ENCODE data around the gene BCL2. TPM values are rescaled to one million over a fixed set of nuclear protein-coding genes. Genes with fewer than 3 reads are reported as not detected.

Gene BCL2
- total and polyA plus RNA-seq, 9 donors, result 13.7 to 43.9 (median 35.7) TPM

DNA sequence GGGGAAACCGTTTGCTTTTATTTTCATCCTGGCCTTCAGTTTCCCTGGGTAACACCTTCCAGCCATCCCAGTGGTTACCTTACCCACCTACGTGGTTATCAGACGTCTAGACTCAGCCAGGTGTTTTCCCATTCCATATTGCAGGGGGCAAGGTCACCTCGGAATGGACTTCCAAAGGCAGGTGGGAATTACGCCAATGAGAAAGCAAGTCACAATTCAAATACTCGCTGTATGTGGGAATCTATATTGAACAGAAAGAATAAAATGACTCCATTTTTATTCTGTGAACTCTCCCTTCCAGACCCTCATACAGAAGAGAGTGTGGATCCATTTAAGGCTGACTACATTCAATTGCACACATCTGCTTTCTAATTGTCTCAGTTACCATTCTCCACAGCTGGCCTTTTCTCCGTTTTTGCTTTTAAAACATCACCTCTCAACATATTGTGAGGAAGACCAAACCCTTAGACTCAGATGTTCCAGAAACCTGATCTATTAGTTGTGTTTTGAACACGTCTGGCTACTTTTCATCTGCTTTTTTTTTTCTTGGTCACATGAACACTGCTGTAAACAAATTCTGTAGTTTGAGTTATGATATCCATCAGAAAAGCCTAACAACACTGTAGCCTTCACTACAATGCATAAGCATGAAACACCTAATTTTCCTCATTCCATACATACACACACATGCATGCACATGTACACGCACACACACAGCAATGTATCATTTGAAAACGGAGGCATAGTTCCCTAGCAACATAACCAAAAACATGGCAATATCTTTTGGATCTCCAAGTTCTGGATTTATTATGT lies 59.8 kb downstream of the BCL2 start:
- Histone ChIP-seq H3K4me3 (no peak overlapping the region), H3K4me1 (ENCODE audit: insufficient read depth) (peaks cover 10% of the 10 kb centered on the region), H3K36me3 (no peaks in the 10 kb centered on the region), H3K27me3 (no peaks in the 10 kb centered on the region), H3K9me3 (no peaks in the 10 kb centered on the region), H3K27ac (no peak overlapping the region)
- 77 to 84% (median 84%) methylated on average over 10 of the region's 10 CpGs for WGBS, 3 donors
- TF ChIP-seq POLR2A (IDR thresholded peaks at IDR 0.05) (no peak), EP300 (IDR thresholded peaks at IDR 0.05) (no peak)
- TF ChIP-seq, protein P1, sequence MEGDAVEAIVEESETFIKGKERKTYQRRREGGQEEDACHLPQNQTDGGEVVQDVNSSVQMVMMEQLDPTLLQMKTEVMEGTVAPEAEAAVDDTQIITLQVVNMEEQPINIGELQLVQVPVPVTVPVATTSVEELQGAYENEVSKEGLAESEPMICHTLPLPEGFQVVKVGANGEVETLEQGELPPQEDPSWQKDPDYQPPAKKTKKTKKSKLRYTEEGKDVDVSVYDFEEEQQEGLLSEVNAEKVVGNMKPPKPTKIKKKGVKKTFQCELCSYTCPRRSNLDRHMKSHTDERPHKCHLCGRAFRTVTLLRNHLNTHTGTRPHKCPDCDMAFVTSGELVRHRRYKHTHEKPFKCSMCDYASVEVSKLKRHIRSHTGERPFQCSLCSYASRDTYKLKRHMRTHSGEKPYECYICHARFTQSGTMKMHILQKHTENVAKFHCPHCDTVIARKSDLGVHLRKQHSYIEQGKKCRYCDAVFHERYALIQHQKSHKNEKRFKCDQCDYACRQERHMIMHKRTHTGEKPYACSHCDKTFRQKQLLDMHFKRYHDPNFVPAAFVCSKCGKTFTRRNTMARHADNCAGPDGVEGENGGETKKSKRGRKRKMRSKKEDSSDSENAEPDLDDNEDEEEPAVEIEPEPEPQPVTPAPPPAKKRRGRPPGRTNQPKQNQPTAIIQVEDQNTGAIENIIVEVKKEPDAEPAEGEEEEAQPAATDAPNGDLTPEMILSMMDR (IDR thresholded peaks at IDR 0.05), result no peak
- DNase-seq, result no peak
- intact Hi-C loops (cut with DNase I), result loop anchor here in 2 of 4 donors (10.0 kb wide), 1 partner anchor 55 kb away; the partner anchor contains the start of gene BCL2 (in 2 of the 2)

DNA sequence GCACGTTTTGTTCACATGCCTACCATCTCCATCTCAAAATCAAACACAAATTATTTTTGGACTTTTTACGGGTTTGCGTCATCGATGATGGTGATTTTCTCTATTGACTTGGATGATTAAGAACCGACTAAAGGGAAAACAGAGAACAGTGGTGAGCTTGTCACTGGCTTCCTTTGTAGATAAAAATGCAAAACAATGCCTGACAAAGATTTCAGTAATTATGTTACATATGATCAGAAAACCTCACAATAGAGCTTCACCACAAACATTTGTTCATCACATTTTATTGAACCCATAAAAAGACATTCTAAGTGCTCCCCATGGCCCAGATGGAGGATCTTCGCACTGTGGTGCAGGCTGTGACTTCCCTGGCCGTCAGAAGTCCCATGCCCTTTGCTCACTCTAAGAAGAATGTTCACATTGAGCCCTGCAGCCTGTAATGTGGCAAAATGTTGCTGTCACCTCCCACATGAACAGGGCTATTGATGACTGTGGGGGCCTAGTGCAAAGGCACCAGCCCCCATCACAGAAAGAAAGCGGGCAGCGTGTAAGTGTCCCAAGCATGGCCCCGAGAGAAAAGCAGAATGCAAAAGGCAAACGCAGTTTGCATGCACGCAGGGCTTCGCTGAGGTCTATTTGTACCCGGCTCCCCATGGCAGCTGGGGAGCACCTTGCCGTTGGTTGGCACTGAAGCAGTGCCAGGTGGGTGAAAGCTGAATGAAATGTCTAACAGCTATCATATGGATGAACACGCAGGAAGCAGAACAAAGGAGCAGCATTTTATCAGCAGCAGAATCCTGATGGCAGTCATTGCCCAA lies 60.6 kb downstream of the BCL2 start:
- DNase-seq, result no peak
- H3K27me3 ChIP-seq, result no peaks in the 10 kb centered on the region
- TF ChIP-seq, protein P1 (IDR thresholded peaks at IDR 0.05), result no peak
- TF ChIP-seq EP300 (IDR thresholded peaks at IDR 0.05) (no peak), POLR2A (IDR thresholded peaks at IDR 0.05) (no peak)
- no peak overlapping the region for H3K27ac ChIP-seq
- WGBS, 3 donors, result 92 to 95% (median 94%) methylated on average over 16 of the region's 16 CpGs
- H3K4me1 ChIP-seq (ENCODE audit: insufficient read depth), result peaks cover 12% of the 10 kb centered on the region
- no peaks in the 10 kb centered on the region for H3K9me3 ChIP-seq
- H3K36me3 ChIP-seq, result no peaks in the 10 kb centered on the region
- no peak overlapping the region for H3K4me3 ChIP-seq
- intact Hi-C loops (cut with DNase I), result no loop called here

DNA sequence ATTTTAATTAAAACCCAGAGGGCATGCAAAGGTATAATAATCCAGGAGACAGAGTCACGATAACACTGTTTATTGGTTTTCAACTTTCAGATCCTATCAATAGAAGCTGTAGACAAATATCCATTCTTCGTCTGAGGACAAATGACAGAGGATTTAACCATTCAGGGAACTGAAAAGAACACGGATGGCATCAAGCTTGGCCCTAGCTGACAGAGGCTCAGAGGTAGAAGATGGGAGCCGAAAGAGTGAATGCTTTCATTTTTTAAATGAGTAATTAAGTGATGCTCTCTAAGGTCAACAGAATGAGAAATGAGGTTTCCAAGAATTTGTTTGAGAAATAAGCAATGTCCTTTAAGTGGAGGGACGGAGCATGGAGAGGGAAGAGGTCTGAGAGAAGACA lies 62.1 kb downstream of the BCL2 start:
- no peaks in the 10 kb centered on the region for H3K27me3 ChIP-seq
- no peak overlapping the region for H3K27ac ChIP-seq
- TF ChIP-seq EP300 (IDR thresholded peaks at IDR 0.05) (no peak), POLR2A (IDR thresholded peaks at IDR 0.05) (no peak)
- TF ChIP-seq, protein P1 (IDR thresholded peaks at IDR 0.05), result no peak
- H3K9me3 ChIP-seq, result no peaks in the 10 kb centered on the region
- WGBS, 3 donors, result 87 to 90% (median 90%) methylated on average over 5 of the region's 5 CpGs
- peaks cover 10% of the 10 kb centered on the region for H3K4me1 ChIP-seq (ENCODE audit: insufficient read depth)
- no peak for DNase-seq
- no peak overlapping the region for H3K4me3 ChIP-seq
- intact Hi-C loops (cut with DNase I), result no loop called here
- no peaks in the 10 kb centered on the region for H3K36me3 ChIP-seq

DNA sequence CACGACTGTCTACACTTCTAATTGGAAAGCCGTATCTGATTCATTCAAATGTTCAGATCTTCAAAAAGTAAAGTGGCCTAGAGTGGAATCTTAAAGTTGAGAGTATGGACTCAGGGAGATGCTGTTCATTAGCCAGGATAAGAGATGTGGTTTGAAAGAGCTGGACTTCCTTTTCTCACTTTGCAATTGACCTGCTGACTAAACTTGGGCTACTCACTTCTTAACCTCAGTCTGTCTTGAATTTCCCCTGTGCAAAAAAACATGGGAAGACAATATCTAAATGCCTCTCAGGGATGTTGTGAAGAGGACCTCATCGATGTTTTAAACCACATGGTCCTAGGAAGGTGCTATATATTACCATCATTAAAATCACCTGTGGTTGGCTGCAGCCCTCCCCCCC lies 64.1 kb downstream of the BCL2 start:
- peaks cover 7% of the 10 kb centered on the region for H3K4me1 ChIP-seq (ENCODE audit: insufficient read depth)
- no peaks in the 10 kb centered on the region for H3K36me3 ChIP-seq
- no peak overlapping the region for H3K27ac ChIP-seq
- H3K27me3 ChIP-seq, result no peaks in the 10 kb centered on the region
- TF ChIP-seq POLR2A (IDR thresholded peaks at IDR 0.05) (no peak), EP300 (IDR thresholded peaks at IDR 0.05) (no peak)
- TF ChIP-seq, protein P1 (IDR thresholded peaks at IDR 0.05), result no peak
- no peak for DNase-seq
- intact Hi-C loops (cut with DNase I), result no loop called here
- no peak overlapping the region for H3K4me3 ChIP-seq
- H3K9me3 ChIP-seq, result no peaks in the 10 kb centered on the region
- 91 to 95% (median 94%) methylated on average over 3 of the region's 3 CpGs for WGBS, 3 donors

Measured in ovary (tissue), 9 donors.